Measurements from ENCODE around the gene PCID2.

The PCID2 gene

DNA sequence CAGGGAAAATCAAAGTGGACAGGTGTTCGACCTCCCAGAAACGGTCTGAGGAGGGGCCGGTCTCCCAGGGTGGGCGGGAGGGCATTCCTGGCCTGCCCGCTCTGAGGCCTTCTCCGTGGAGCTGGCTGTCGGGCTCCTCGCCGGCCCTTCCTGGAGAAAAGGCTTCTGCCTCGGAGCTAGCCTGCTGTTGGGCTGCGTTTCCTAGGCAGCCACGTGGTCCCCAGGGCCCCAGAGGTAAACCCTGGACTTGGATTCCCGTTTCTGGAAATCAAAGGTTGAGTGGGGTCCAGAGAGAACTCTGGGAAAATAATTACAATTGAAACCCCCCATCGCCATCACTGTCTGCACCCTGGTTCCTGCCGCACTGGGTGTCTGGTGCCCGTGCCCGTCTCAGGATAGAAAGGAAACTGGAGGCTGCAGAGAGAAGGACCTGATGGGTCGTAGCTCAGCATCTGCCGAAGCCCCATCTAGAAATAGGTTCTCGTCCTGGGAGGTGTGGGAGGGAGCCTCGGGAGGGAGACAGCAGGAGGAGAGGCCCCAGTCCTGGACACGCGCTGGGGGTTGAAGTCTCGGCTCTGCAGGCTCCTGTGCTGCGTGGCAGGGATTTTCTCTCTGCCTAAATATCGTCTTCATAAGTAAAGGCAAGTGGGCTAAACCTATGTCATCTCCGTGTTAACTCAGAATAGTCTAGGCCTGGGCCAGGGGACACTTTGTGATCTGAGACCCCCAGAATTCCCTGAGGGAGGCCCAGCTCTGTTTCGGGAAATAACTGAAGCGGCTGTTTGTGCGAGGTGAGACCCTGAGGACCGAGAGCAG is 57.7 kb downstream of the PCID2 start:
- no peak for DNase-seq (ENCODE audit: extremely low read depth, low read depth)
- TF ChIP-seq, protein P1, sequence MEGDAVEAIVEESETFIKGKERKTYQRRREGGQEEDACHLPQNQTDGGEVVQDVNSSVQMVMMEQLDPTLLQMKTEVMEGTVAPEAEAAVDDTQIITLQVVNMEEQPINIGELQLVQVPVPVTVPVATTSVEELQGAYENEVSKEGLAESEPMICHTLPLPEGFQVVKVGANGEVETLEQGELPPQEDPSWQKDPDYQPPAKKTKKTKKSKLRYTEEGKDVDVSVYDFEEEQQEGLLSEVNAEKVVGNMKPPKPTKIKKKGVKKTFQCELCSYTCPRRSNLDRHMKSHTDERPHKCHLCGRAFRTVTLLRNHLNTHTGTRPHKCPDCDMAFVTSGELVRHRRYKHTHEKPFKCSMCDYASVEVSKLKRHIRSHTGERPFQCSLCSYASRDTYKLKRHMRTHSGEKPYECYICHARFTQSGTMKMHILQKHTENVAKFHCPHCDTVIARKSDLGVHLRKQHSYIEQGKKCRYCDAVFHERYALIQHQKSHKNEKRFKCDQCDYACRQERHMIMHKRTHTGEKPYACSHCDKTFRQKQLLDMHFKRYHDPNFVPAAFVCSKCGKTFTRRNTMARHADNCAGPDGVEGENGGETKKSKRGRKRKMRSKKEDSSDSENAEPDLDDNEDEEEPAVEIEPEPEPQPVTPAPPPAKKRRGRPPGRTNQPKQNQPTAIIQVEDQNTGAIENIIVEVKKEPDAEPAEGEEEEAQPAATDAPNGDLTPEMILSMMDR (IDR thresholded peaks at IDR 0.05; ENCODE audit: low read depth, low read length) = no peak

DNA sequence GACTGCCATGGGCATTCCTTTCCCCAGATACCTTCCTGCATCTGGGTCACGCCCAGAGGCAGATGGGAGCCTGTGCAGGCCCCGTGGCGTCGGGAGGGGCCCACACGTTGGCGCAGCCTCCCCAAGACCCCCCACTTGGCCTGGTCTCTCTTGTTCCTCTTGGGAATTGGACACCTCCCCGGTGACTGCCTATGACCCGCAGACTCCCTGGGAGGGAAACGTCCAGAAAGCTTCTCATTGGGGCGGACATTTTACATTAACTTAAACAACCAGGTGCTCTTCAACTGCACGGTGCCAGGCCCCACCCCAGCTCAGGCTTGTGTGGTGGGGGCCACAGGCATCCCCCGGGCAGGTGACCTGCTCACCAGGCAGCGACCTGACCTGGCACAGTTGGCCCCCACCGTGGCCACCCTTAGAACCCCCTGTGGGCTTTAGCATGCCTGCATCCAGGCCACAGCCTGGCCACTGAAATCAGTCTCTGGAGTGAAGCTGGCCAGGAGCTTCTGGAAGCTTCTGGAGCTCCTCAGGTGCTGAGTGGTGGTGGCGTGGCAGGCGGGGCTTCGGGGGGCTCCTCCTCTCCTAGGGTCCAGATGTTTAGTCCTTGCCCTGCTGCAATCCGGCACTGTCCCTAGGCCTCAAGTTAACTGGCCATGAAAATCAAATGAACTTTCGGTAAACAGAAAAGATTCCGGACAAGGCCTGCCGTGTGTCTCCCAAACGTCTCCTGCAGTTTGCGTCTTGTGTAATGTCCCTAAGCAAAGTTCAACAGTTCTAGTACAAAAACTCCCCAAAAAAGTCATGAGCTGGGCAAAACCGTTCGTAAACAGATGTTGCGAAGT is 58.5 kb downstream of the PCID2 start:
- no peak for DNase-seq (ENCODE audit: extremely low read depth, low read depth)
- TF ChIP-seq, protein P1 (IDR thresholded peaks at IDR 0.05; ENCODE audit: low read depth, low read length) = no peak

DNA sequence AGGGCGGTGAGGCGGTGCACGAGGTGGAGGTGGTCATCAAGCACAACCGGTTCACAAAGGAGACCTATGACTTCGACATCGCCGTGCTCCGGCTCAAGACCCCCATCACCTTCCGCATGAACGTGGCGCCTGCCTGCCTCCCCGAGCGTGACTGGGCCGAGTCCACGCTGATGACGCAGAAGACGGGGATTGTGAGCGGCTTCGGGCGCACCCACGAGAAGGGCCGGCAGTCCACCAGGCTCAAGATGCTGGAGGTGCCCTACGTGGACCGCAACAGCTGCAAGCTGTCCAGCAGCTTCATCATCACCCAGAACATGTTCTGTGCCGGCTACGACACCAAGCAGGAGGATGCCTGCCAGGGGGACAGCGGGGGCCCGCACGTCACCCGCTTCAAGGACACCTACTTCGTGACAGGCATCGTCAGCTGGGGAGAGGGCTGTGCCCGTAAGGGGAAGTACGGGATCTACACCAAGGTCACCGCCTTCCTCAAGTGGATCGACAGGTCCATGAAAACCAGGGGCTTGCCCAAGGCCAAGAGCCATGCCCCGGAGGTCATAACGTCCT is 59.4 kb downstream of the PCID2 start:
- TF ChIP-seq, protein P1 (IDR thresholded peaks at IDR 0.05; ENCODE audit: low read depth, low read length) = no peak
- no peak for DNase-seq (ENCODE audit: extremely low read depth, low read depth)

DNA sequence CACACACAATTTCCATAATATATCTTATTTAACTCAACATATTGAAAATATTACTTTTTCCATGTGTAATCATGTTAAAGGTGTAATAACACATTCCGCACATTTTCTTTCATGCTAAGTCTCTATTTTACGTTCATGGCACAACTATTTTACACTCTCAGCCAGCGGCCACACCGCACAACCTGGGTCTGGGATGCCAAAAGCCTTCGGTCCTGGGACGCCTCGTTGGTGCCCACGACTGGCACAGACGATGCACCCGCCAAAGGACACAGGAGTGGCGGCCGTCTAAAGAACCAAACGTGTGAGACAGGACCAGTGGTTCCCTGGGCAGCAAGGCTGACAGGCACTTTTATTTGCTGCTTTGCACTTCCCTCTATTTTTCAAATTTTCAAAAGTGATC is 60.1 kb downstream of the PCID2 start:
- TF ChIP-seq, protein P1 (IDR thresholded peaks at IDR 0.05; ENCODE audit: low read depth, low read length) = no peak
- no peak for DNase-seq (ENCODE audit: extremely low read depth, low read depth)

DNA sequence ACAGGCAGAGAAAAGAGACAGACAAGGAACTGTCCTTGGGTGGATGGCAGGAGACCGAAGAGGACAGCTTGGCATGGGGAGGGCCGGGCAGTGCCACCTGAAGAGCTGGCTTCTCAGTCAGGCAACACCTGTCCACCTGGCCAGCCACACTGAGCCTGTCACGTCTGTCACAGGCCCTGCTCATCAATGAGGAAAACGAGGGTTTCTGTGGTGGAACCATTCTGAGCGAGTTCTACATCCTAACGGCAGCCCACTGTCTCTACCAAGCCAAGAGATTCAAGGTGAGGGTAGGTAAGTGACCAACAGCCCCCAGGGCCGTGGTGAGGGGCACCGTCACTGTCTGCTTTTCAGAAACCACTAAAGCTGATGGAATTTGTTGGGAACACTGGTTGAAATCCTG is 61.3 kb downstream of the PCID2 start:
- TF ChIP-seq, protein P1 (IDR thresholded peaks at IDR 0.05; ENCODE audit: low read depth, low read length) = no peak
- DNase-seq (ENCODE audit: extremely low read depth, low read depth) = no peak

DNA sequence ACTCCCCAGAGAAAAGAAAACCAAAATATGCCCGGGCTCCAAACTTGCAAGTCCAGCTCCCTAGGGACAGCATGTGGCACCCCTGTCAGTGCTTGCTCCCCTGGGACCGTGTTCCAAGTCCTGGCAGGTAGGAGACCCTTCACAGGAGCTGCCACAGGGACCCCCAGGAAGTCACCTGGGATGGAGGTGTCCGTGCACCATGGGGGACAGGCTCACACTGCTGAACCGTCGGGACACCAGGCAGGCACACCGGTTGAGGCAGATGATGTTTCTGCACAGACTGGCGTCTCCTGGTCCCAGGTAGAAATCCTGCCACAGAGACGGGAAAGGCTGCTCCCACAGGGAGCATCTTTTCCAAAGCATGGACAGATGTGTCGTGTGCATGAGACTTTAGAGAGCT is 61.7 kb downstream of the PCID2 start:
- DNase-seq (ENCODE audit: extremely low read depth, low read depth) = no peak
- TF ChIP-seq, protein P1 (IDR thresholded peaks at IDR 0.05; ENCODE audit: low read depth, low read length) = no peak
